Activated T-cell treated with anti-CD3 and anti-CD28 coated beads for 24 hours (primary cell): ENCODE results near the gene MEAK7.
"Not testable (repeated sequence)": the region's sequence is repeated elsewhere in the genome, so short reads cannot be mapped to it uniquely, and the experiment has no call there.

Experiments
- DNase-seq: peaks from one replicate; pipeline ENCODE4 v3.0.0-alpha.2; 2020; ENCODE audit warnings: low read depth

MEAK7 gene

GRCh38 chr16:84532855-84533486 lies 28.5 kb upstream of the MEAK7 start:
- DNase-seq, result no peak

- no peak for DNase-seq
Observed at GRCh38 chr16:84532291-84532724, 27.8 kb upstream of the MEAK7 start.

- DNase-seq, result no peak
Observed at GRCh38 chr16:84531671-84532111, 27.2 kb upstream of the MEAK7 start.

GRCh38 chr16:84530590-84530989 lies 26.1 kb upstream of the MEAK7 start:
- no peak for DNase-seq

GRCh38 chr16:84529607-84530006 lies 25.1 kb upstream of the MEAK7 start:
- no peak for DNase-seq

GRCh38 chr16:84528322-84528721 lies 23.9 kb upstream of the MEAK7 start:
- DNase-seq, result no peak

GRCh38 chr16:84527532-84528269 lies 23.2 kb upstream of the MEAK7 start:
- no peak for DNase-seq

- DNase-seq, result no peak
Observed at GRCh38 chr16:84526794-84527531, 22.5 kb upstream of the MEAK7 start.

GRCh38 chr16:84524941-84525581 lies 20.6 kb upstream of the MEAK7 start:
- not testable (repeated sequence) for DNase-seq

GRCh38 chr16:84524346-84524920 lies 20.0 kb upstream of the MEAK7 start:
- DNase-seq, result no peak

GRCh38 chr16:84521497-84521770 lies 17.0 kb upstream of the MEAK7 start:
- DNase-seq, result no peak

GRCh38 chr16:84520725-84521496 lies 16.5 kb upstream of the MEAK7 start:
- no peak for DNase-seq

GRCh38 chr16:84519855-84520254 lies 15.4 kb upstream of the MEAK7 start:
- no peak for DNase-seq

- no peak for DNase-seq
Observed at GRCh38 chr16:84518804-84519341, 14.4 kb upstream of the MEAK7 start.

- not testable (repeated sequence) for DNase-seq
Observed at GRCh38 chr16:84518220-84518619, 13.8 kb upstream of the MEAK7 start.

GRCh38 chr16:84517366-84517765 lies 12.9 kb upstream of the MEAK7 start:
- DNase-seq, result no peak

- DNase-seq, result peak; percentile 68
Observed at GRCh38 chr16:84514874-84515835, 10.7 kb upstream of the MEAK7 start.

- no peak for DNase-seq
Observed at GRCh38 chr16:84514295-84514873, 9.9 kb upstream of the MEAK7 start.

- DNase-seq, result no peak
Observed at GRCh38 chr16:84513666-84514065, 9.2 kb upstream of the MEAK7 start.

GRCh38 chr16:84513123-84513522 lies 8.7 kb upstream of the MEAK7 start:
- DNase-seq, result no peak
